ENCODE data around the gene EAF1. TPM values are rescaled to one million over a fixed set of nuclear protein-coding genes. Genes with fewer than 3 reads are reported as not detected.

Gene EAF1
- total and polyA plus RNA-seq, 2 experiments from 2014 or later = 9.4 to 45.4 TPM

DNA sequence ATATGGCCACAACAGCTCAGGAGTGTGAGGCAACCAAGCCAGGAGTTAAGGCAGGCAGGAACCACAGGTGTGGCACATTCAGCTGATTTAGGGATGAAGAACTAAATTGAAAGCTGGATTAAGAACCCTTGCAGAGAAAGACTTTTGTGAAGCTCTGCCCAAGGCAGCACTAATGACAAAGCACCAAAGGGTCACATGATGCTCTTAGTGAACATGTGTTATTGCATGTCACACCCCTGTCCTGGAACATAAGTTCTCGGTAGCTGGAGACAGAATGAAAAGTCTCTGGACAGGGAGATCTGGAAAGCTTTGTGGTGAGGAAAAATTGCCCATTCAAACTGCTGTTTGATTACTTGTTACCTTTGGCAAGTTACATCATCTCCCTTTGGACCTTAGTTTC lies 3.2 kb downstream of the EAF1 start (continued):
- TF ChIP-seq ETS1 (IDR thresholded peaks at IDR 0.05) = no peak
- no peak for TF ChIP-seq NANOG (IDR thresholded peaks at IDR 0.05; ENCODE audit: borderline replicate concordance)

- H3K27me3 Mint-ChIP-seq (ENCODE audit: insufficient read depth, low read depth, poor library complexity) = peaks cover 8% of the 10 kb centered on the region
- peaks cover 46% of the 10 kb centered on the region for H3K36me3 Mint-ChIP-seq (ENCODE audit: low read depth)
- Histone ChIP-seq H3K4me2 (no peak overlapping the region), H4K20me1 (replicated peaks; ENCODE audit: insufficient read depth) (peaks cover 14% of the 10 kb centered on the region), H3F3A (replicated peaks; ENCODE audit: low read depth) (peaks cover 3% of the 10 kb centered on the region; the same call in 1 of the 2 replicates), H3K36me3 (ENCODE audit: insufficient read depth) (peaks cover 44% of the 10 kb centered on the region), H3K79me2 (replicated peaks; ENCODE audit: insufficient read depth) (peaks cover 55% of the 10 kb centered on the region), H3K27me3 (ENCODE audit: insufficient read depth) (no peaks in the 10 kb centered on the region), H3K9me2 (ENCODE audit: insufficient read depth) (no peaks in the 10 kb centered on the region), H2AFZ (no peak overlapping the region), H3K4me1 (ENCODE audit: insufficient read depth) (peaks cover 15% of the 10 kb centered on the region), H3K4me3 (no peak overlapping the region), H3K27ac (ENCODE audit: low read depth) (no peak overlapping the region)
- peaks cover 14% of the 10 kb centered on the region for H3K4me1 Mint-ChIP-seq
- ATAC-seq (no peak), DNase-seq (ENCODE audit: low spot score) (no peak)
- no peaks in the 10 kb centered on the region; the same call in 2 of the 3 replicates for H3K9me3 Mint-ChIP-seq
- TF ChIP-seq, protein P1, sequence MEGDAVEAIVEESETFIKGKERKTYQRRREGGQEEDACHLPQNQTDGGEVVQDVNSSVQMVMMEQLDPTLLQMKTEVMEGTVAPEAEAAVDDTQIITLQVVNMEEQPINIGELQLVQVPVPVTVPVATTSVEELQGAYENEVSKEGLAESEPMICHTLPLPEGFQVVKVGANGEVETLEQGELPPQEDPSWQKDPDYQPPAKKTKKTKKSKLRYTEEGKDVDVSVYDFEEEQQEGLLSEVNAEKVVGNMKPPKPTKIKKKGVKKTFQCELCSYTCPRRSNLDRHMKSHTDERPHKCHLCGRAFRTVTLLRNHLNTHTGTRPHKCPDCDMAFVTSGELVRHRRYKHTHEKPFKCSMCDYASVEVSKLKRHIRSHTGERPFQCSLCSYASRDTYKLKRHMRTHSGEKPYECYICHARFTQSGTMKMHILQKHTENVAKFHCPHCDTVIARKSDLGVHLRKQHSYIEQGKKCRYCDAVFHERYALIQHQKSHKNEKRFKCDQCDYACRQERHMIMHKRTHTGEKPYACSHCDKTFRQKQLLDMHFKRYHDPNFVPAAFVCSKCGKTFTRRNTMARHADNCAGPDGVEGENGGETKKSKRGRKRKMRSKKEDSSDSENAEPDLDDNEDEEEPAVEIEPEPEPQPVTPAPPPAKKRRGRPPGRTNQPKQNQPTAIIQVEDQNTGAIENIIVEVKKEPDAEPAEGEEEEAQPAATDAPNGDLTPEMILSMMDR (conservative IDR thresholded peaks at IDR 0.05; ENCODE audit: low read depth in 2 of 2) = no peak
- TF ChIP-seq POLR2AphosphoS5 (IDR thresholded peaks at IDR 0.05; ENCODE audit: low read depth) = no peak
- H3K27ac Mint-ChIP-seq = no peak overlapping the region
- no peak overlapping the region for H3K4me3 Mint-ChIP-seq
These were observed 3.9 kb downstream of the EAF1 start for GRCh38 chr3:15431256-15431837.

DNA sequence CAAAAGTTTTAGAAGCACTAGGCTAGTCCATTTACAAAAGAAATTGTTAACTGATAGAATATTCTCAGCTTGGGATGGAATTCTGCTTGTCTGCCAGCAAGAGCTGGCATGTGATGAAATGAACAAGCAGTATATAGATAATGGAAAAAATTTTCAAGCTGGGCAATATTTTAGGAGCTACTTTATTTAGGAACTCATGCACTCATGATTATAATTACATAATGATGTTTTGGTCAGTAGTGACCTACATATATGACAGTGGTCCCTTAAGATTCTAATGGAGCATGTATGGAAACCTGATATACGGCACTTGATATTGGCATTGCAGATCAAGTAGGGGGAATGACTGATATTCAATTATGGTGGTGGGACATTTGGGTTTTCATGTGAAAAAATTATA lies 6.1 kb downstream of the EAF1 start:
- DNase-seq (ENCODE audit: low spot score) (no peak), ATAC-seq (no peak)
- Histone ChIP-seq H2AFZ (no peak overlapping the region), H3K36me3 (ENCODE audit: insufficient read depth) (peaks cover 65% of the 10 kb centered on the region), H3K27ac (ENCODE audit: low read depth) (no peak overlapping the region), H3K27me3 (ENCODE audit: insufficient read depth) (no peaks in the 10 kb centered on the region), H4K20me1 (replicated peaks; ENCODE audit: insufficient read depth) (peaks cover 10% of the 10 kb centered on the region), H3K79me2 (replicated peaks; ENCODE audit: insufficient read depth) (peaks cover 38% of the 10 kb centered on the region), H3F3A (replicated peaks; ENCODE audit: low read depth) (no peaks in the 10 kb centered on the region), H3K4me1 (ENCODE audit: insufficient read depth) (peaks cover 5% of the 10 kb centered on the region), H3K4me3 (no peak overlapping the region), H3K4me2 (no peak overlapping the region), H3K9me2 (ENCODE audit: insufficient read depth) (no peaks in the 10 kb centered on the region)
- no peak overlapping the region for H3K27ac Mint-ChIP-seq
- H3K27me3 Mint-ChIP-seq (ENCODE audit: insufficient read depth, low read depth, poor library complexity) = no peaks in the 10 kb centered on the region
- H3K36me3 Mint-ChIP-seq (ENCODE audit: low read depth) = peaks cover 59% of the 10 kb centered on the region
- H3K4me1 Mint-ChIP-seq = peaks cover 6% of the 10 kb centered on the region; the same call in 2 of the 3 replicates
- H3K4me3 Mint-ChIP-seq = no peak overlapping the region
- H3K9me3 Mint-ChIP-seq = no peaks in the 10 kb centered on the region
- TF ChIP-seq ZNF462 (CRISPR knock-in tag; IDR thresholded peaks at IDR 0.05) (no peak), EZH2phosphoT487 (IDR thresholded peaks at IDR 0.05; ENCODE audit: unreplicated experiment) (no peak), JUNB (IDR thresholded peaks at IDR 0.05; ENCODE audit: unreplicated experiment) (no peak), EZH2 (IDR thresholded peaks at IDR 0.05; ENCODE audit: low read depth, unreplicated experiment) (no peak)
- TF ChIP-seq, protein P1 (conservative IDR thresholded peaks at IDR 0.05; ENCODE audit: low read depth in 2 of 2) = no peak
